Activated T-helper 9 cell treated with anti-CD3 and anti-CD28 coated beads, Interleukin-2, amount 50 U/mL, for 16 hours (primary cell): ENCODE data around the gene CNNM4.
"Not testable (repeated sequence)": the region's sequence is repeated elsewhere in the genome, so short reads cannot be mapped to it uniquely, and the experiment has no call there.

ENCODE experiments used
- DNase-seq: peaks from one replicate; pipeline ENCODE4 v3.0.0-alpha.2; 2020; ENCODE audit warnings: low read depth

CNNM4 gene

DNA sequence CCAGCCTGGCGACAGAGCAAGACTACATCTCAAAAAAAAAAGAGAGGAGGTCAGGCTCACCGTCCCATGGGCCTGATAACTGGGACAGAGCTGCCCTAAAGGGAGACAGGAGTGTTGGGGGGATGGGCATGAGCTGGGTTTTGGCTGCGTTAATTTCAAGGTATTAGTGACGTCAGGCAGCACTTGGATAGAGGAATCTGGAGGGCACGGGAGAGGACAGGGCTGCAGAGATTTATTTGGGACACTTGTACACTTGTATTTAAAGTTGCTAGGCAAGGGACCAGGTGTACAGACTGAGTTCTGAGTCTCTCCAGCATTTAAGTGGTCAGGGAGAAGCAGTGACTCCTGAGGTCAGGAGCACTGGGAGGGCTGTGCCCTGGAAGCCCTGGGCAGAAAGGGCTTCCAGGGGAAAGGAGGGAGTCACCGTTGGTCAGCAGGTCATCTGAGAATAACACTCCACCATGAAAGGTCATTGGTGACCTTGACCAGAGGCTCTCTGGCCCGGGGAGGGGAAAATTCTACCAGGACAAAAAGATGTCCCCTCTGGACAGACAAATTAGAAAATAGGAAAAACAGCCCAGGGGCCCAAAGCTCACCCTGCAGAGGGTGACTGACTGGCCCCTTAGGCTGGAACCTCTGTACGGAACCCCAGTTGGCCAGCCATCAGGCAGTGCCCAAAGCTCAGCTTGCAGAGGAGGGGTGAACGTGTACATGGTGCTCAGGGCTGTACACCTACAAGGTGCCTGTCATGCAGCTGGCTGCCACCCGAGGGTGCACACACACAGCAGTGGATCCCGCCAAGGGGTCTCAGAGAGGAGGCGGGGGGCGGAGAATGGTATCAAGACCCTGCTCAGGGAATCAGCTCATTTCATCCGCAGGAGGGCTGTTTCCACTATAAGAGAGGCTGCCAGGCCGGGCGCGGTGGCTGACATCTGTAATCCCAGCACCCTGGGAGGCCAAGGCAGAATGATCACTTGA is 32.4 kb downstream of the CNNM4 start:
- DNase-seq: no peak

DNA sequence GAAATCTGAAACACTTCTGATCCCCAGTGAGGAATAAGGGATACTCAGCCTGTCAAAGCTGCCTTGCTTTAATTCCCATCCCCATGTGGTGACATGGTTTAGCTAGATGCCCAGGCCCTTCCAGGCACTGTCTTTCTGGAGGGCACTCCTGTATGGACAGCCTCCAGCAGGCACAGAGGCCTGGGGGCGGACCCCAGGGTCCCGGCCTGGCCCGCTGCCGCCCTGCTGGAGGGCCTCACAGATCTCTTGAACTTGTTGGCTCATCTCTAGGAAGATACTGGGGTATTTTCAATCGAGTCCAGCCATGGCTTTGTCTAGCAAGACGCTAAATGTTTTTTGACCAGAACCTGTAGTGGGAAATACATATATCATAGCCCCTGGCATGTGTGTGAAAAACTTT is 34.4 kb downstream of the CNNM4 start:
- DNase-seq: no peak

DNA sequence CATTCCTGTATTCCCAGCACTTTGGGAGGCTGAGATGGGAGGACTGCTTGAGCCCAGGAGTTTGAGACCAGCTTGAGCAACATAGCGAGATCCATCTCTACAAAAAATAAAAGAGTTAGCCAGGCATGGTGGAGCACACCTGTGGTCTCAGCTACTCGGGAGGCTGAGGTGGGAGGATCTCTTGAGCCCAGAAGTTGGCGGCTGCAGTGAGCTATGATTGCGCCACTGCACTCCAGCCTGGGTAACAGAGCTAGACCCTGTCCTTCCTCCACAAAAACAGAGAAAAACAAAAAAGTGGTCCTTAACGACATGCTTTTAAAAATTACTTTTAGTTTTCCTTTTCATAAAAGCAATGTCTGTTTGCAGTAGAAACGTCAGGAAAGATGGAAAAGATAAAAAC is 35.8 kb downstream of the CNNM4 start:
- not testable (repeated sequence) for DNase-seq

DNA sequence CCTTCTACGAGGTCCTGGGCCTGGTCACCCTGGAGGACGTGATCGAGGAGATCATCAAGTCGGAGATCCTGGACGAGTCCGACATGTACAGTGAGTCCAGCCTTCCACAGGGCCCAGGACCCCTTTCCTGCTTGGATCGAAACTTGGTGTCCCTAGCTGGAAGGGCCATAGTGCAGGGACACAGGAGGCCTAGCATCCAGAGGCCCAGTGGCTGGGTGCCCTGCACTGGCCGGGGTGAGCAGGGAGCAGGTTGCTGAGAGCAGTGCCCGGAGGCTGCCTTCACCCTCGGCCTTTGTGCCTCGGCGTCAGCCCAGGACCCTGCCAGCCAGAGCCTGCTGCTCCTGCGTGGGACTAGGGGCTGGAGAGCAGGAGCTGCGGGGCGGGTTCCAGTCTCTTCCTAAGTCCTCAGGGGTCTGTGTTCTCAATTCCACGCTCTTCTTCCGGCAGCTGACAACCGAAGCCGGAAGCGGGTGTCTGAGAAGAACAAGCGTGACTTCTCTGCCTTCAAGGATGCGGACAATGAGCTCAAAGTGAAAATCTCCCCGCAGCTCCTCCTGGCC is 36.4 kb downstream of the CNNM4 start:
- DNase-seq: no peak

DNA sequence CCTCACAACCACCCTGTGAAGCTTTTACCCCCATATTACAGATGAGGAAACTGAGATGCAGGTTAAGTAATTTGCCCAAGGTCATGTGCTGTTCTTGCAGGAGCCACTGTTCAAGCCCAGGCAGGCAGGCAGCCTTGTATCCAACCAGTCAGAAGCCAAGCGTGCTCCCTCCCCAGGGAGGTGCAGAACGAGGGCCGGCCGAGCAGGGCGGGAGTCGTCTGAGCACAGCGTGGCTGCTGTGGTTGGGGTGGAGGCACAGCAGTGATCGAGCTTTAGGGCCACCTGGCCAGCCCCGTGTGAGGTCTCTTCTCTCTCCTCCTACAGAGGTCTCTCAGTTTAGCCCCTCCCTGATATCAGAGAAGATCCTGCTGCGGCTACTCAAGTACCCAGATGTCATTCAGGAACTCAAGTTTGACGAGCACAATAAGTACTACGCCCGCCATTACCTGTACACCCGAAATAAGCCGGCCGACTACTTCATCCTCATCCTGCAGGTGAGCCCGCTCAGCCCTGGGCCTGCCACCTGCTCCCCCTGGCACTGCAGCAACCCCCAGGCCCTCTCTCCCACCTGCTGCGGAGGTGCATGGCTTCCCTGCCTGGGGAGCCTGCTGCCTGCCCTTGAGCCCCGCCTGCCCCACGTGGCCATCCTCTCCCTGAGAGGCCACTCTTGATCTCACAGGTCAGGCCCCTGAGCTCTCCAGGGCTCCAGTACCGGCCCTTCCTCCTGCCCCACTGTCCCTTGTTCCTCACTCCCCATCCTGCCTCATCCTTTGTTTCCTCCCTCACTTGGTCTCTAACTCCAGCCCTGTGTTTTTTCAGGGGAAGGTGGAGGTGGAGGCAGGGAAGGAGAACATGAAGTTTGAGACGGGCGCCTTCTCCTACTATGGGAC is 38.3 kb downstream of the CNNM4 start:
- DNase-seq: no peak

DNA sequence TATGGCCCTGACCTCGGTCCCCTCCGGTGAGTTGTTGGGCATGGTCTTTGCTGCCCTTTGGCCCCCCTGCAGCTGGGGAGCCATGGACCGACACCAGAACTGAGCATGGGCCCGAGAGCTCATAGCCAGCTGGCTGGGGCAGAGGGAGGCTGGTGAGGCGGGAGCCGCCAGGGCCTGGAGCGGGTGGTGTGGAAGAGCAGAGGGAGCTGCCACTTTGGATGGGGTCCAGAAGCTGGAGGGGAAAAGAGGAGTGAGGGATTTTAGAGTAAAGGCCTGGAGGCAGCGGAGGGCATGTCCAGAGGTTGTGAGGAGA is 38.9 kb downstream of the CNNM4 start:
- DNase-seq: no peak

DNA sequence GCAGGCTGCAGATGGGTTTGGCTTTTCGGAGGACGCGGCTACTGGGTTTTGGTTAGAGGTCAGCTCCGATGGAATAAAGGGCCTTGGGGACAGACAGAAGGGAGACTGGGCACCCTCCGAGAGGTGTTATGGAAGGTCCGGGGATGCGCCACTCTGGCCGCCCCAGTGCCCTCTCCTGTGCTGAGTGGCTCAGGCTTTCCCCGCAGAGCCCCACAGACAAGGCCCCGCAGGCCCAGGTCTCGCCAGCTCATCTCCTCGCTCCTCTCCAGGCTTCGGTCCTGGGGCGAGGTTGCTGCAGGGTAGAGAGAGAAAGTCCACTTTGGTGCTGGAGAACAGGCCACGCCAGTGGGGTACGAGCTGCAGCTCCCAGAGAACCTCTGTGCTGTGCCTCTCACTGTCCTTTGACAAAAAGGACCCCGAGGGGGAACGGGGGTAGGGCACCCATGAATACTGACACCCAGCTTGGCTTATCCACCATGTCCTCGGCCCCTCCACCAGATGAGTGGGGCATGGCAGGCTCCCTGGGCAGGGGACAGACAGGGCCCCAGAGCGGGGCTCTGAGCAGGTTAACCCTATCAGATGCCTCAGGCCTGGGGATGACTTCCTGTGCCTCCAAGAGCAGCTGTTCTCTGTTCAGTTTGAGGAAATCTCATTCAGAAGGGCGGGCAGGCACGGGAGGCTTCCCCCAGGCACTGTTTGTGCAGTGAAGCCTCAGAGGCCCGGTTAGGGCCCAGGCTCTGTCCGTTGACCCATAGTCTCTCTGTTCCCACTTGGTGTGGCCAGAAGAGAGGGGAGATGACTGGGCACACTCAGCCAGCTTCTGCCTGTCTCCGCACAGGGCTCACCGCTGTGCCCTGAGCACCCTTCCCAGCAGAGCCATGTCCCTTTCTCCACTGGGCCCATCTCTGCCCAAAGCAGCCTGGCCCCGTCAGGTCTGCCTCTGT is 39.6 kb downstream of the CNNM4 start:
- no peak for DNase-seq

DNA sequence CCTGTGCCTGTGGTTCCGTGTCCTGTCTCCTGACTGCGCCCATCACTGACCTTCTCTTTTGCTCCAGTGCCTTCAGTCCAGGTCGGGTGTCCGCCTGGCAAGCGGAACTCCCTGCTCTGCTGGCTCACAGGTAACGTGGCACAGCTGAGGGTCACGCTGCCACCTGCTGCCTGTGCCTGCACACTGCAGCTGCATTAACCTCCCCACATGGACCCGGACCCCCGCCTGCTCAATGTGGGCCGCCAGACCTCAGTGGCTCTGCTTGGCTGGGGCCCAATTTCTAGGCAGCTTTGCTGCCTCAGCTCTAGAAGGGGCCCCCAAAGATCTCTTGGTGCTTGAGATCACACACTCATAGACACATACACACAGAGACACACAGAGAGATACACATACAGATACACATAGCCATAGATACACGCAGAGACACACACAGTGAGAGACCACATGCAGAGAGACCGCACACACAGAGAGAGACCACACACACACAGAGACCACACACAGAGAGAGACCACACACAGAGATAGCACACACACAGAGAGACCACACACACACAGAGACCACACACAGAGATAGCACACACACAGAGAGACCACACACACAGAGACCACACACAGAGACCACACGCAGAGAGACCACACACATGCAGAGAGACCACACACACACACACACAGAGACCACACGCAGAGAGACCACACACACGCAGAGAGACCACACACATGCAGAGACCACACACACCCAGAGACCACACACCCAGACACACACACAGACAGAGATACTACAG is 40.5 kb downstream of the CNNM4 start:
- DNase-seq: peak; percentile 57

DNA sequence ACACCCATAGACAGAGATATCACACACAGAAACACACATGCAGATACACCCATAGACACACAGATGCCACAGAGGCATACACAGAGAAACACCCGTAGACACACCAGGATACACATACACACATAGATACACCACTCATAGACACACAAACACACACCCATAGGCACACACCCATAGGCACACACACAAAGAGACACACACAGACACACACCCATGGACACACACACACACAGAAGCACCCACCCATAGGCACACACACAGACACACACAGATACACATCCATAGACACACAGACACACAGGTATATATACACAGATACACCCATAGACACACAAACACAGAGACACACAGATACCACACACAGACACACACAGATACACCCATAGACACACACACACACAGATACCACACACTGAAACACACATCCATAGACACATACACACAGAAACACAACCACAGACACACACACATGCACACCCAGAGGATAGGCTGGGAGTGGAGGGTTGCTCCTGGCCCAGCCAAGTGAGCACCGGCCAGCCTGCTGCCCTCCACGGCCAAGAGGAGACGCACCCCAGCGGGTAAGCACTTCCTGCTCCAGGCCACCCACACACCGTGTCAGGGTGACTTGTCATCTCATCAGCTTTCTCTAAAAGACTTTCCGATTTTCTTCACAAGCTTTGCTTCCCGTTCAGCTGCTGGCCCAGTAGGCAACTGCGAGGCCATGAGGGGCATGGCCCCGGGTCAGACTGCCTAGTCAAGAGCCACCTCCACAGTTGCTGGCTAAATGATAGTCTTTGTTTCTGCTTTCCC is 41.3 kb downstream of the CNNM4 start:
- DNase-seq: peak; percentile 48

DNA sequence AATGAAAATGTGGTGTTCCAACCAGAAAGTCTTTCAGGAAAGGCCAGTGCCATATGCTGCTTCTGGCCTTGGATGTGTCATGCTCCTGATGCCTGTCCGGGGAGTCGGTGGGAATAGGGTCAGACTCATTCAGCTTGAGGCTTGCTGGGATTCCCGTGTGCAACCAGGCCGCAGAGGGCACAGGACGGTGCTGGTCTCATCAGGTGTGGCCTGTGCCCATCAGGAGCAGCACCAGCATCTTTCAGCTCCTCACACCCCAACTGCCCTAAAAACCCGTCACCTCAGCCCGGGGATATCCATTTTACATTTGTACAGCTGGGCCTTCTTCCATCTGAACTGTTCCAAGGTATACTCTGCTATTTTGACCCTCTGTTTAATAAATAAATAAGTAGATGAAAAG is 42.0 kb downstream of the CNNM4 start:
- no peak for DNase-seq

DNA sequence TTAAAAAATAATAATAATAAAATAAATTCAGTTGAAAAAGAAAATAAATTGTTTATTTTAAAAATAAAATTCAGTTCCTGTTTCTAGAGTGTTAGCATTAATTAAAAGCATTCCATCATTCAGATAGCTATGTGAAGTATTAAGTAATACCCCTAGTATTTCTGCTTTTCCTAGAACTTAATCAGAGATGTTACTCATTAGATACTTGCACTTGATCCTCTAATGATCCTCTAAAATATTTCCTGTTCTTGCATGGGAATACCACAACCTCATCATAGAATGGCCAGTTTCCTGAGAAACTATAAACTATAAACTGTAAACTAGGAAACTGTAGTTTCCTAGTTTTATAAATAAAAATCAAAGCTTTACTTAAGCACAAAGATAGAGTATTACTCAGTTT is 44.3 kb downstream of the CNNM4 start:
- DNase-seq: no peak

DNA sequence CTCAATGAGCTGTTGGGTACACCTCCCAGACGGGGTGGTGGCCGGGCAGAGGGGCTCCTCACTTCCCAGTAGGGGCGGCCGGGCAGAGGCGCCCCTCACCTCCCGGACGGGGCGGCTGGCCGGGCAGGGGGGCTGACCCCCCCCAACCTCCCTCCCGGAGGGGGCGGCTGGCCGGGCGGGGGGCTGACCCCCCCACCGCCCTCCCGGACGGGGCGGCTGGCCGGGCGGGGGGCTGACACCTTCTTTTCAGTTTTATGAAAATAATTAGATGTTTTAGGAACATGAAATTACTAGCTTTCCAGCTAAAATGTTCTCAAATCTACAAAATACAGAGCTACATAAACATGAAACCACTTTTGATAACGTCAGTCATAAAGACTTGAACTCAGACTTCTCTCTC is 45.2 kb downstream of the CNNM4 start:
- not testable (repeated sequence) for DNase-seq

DNA sequence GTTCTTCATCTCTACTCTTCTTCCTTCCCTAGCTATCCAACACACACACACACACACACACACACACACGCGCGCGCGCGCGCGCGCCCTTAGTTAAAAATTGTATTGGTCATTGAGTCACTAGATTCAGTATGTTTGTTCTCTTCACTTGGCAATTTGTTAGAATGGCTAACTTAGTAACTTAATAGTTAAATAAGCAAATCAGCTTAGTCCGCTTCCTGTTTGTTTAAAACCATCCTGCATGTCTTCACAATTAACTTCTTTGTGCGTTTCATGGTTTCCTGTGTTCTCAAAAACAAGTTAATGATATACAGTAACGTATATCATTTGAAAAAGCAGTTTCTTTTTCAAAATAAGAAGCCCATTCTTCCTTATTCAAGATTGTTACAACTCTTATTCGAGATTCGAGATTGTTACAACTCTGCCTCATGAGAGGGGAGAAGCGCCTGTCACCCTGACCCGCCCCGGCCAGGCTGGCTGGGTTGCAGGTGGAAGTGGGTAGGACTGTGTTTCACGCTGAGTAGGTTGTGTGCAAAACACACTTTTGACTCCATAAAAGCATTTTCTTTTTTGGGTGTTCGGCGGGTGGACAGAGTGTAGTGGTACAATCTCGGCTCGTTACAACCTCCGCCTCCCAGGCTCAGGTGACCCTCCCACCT is 45.9 kb downstream of the CNNM4 start:
- DNase-seq: peak; percentile 24

DNA sequence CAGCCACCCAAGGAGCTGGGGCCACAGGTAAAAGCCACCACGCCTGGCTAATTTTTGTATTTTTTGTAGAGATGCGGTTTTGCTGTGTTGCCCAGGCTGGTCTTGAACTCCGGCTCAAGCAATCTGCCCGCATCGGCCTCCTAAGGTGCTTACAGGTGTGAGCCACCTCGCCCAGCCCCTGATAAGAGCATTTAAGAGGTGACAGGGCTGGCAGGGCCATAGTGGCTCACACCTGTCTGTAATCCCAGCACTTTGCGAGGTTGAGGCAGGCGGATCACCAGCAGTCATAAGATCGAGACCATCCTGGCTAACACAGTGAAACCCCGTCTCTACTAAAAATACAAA is 46.4 kb downstream of the CNNM4 start:
- DNase-seq: no peak

DNA sequence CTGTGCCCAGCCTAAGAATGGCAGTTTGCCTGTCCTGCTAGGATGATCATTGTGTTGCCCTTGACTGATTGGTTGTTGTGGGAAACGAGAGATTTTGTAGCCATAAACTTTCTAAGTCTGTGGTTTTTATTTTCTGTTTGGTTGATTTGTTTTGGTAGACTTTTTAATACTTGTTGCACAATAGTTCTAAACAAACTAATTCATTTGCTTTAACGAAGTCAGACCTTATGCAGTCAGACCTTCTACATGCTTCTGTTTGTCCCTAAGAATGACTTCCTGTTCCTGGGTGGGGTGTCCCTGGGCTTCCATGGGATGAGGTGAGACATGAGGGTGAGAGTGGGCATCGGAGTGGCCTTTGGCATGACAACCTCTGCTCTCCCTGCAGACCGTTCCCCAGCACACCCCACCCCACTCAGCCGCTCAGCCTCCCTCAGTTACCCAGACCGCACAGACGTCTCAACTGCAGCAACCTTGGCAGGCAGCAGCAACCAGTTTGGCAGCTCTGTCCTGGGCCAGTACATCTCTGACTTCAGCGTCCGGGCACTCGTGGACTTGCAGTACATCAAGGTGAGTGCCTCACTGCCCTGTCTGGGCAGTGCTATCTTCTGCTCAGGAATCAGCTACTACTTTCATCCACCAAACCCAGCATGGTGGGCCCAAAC is 47.6 kb downstream of the CNNM4 start:
- DNase-seq: no peak

DNA sequence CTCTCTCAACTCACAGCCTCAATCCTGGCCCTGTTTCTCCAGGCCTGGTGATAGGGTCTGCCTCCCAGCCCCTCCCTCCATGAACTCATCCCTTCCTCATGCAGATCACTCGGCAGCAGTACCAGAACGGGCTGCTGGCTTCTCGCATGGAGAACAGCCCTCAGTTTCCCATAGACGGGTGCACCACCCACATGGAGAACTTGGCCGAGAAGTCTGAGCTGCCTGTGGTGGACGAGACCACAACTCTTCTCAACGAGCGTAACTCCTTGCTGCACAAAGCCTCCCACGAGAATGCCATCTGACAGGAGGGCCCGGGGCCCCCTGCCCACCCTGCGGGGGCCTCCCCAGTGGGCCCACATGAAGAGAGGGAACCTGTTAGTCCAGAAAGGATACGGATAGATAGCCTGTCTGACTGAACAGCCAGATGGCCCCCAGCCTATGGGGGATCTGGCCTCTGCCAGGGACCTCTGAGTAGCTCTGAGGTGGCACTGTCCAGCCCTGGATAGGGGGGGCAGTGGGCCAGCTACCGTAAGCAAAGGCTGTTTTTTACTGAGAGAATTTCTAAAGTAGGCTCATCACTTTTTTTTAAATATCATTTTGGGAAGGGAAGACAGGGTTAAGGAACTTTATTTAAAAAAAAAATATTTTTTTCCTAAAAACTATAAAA is 48.6 kb downstream of the CNNM4 start:
- DNase-seq: no peak

DNA sequence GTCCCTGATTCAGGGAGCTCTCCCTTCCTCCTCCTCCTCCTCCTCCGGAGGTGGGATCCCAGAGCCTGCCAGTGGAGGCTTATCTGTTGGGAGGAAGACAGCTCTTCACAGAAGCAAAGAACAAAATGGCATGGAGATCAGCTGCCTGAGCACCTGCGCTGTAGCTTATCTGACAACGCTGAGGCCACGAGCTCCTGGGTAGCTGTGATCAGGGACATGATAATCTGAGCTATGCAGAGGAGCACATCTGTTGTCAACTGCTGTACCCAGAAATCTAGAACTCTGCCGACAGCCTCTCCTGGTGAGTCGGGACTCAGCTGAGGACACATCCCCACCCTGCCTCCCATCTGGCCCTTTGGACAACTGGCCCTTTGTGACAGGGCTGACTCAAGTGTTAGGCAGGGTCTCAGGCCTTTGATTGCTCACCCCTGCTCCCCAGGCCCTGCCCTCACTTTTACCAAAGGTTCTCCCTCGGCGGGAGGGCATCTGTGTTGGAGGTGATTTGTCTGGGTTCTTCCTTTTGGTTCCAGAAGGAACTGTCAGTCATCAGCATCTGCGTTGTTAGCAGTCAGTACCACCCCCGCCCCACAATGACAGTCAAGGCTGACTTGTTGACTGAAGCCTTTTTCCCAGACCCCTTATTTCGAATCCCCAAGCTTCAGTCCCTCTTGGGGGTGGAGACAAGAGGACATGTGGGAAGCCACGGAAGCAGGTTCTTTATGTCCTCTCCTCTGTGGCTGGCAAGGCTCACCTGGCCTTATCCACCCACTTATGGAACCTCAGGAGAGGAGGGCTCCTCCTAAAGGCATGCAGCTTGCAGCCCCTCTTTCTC is 49.5 kb downstream of the CNNM4 start:
- no peak for DNase-seq

DNA sequence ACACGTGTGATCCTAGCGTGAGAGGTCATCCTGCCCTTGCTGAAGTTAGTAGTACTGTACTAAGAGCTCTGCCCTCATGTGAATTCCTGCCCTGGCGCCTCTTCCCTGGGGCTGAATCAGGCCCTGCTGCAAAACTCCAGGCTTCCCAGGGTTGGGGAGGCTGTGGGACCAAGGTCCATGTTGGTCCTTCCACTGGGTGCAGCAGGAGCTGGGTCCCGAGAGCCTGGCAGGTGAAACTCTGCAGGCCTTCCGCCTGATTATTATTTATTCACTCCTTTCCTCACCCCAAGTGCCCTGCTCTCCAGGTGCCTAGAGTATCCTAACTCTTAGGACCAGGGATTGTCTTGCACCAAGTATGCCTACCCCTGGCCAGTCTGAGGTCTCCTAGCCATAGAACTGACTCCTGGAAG is 50.1 kb downstream of the CNNM4 start:
- DNase-seq: no peak
